ENCODE data around the gene SEC16A.

- no peak for TF ChIP-seq JUND (IDR thresholded peaks at IDR 0.05)
- TF ChIP-seq, protein P1, sequence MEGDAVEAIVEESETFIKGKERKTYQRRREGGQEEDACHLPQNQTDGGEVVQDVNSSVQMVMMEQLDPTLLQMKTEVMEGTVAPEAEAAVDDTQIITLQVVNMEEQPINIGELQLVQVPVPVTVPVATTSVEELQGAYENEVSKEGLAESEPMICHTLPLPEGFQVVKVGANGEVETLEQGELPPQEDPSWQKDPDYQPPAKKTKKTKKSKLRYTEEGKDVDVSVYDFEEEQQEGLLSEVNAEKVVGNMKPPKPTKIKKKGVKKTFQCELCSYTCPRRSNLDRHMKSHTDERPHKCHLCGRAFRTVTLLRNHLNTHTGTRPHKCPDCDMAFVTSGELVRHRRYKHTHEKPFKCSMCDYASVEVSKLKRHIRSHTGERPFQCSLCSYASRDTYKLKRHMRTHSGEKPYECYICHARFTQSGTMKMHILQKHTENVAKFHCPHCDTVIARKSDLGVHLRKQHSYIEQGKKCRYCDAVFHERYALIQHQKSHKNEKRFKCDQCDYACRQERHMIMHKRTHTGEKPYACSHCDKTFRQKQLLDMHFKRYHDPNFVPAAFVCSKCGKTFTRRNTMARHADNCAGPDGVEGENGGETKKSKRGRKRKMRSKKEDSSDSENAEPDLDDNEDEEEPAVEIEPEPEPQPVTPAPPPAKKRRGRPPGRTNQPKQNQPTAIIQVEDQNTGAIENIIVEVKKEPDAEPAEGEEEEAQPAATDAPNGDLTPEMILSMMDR (IDR thresholded peaks at IDR 0.05; ENCODE audit: low read depth, low read length, missing input control) = no peak
- no peak for TF ChIP-seq RAD21 (IDR thresholded peaks at IDR 0.05)
- no peak for TF ChIP-seq NR2F2 (IDR thresholded peaks at IDR 0.05)
- TF ChIP-seq SP1 (IDR thresholded peaks at IDR 0.05) = no peak
- TF ChIP-seq RXRA (IDR thresholded peaks at IDR 0.05) = no peak
- no peak for TF ChIP-seq GABPA (IDR thresholded peaks at IDR 0.05 in 1 of 2, conservative IDR thresholded peaks at IDR 0.05 in 1 of 2)
- TF ChIP-seq FOXA1 (IDR thresholded peaks at IDR 0.05) = no peak
- no peak for TF ChIP-seq ATF3 (IDR thresholded peaks at IDR 0.05)
- no peak for TF ChIP-seq REST (IDR thresholded peaks at IDR 0.05)
- TF ChIP-seq TAF1 (conservative IDR thresholded peaks at IDR 0.05) = no peak
- TF ChIP-seq EGR1 (IDR thresholded peaks at IDR 0.05; ENCODE audit: low read depth in 2 of 2) = no peak
- TF ChIP-seq, protein P2, sequence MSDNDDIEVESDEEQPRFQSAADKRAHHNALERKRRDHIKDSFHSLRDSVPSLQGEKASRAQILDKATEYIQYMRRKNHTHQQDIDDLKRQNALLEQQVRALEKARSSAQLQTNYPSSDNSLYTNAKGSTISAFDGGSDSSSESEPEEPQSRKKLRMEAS (IDR thresholded peaks at IDR 0.05) = no peak
Measured at GRCh38 chr9:136393531-136393930, 89.3 kb downstream of the SEC16A start.

Measured in liver (tissue), 3 donors.